IMR-90 (cell line): ENCODE results near the gene CD8A. TPM values are rescaled to one million over a fixed set of nuclear protein-coding genes. Genes with fewer than 3 reads are reported as not detected.

ENCODE experiments used
- ATAC-seq: fragments of 200-7000 bp; cut with Tn5 transposase; 2 replicates; pipeline ENCODE4 v1.9.1; 2020; ENCODE audit warnings: low read depth, mild to moderate bottlenecking, moderate library complexity
- BruUV-seq: library from RNA; stranded (reverse); fragments of 400-500 nt; replicated peaks from 2 replicates; lab custom pipeline; 2021; lab: Mats Ljungman, UMichigan
- CTCF ChIA-PET: fragments of 300-600 bp; formaldehyde crosslinking; extraction: SDS; loops from one replicate; lab custom pipeline; 2021; ENCODE audit warnings: antibody characterized with exemption; lab: Yijun Ruan, JAX
- POLR2A ChIA-PET: fragments of 300-600 bp; sonication (Branson Sonifier 250); formaldehyde crosslinking; loops from one replicate; lab custom pipeline; 2022; ENCODE audit warnings: antibody characterized with exemption; ENCODE audit not compliant: unreplicated experiment; lab: Charles Lee
- DNase-seq: peaks from one replicate; pipeline ENCODE4 v3.0.0; 2013
- H2AFZ ChIP-seq: replicated peaks from 2 replicates; pipeline ENCODE3; 2013; ENCODE audit warnings: low read length, mild to moderate bottlenecking; ENCODE audit not compliant: poor library complexity
- H2AK5ac ChIP-seq: 2 replicates; pipeline ENCODE4 v1.6.1; 2013; ENCODE audit warnings: low read depth, low read length, inconsistent platforms
- H2AK9ac ChIP-seq: replicated peaks from 2 replicates; pipeline ENCODE3; 2013; ENCODE audit warnings: mild to moderate bottlenecking, low read depth, low read length, moderate library complexity; ENCODE audit not compliant: poor library complexity
- H2BK120ac ChIP-seq: 2 replicates; pipeline ENCODE4 v1.6.1; 2013; ENCODE audit warnings: low read depth, low read length, inconsistent platforms
- H2BK15ac ChIP-seq: 3 replicates; pipeline ENCODE4 v1.6.1; 2013; ENCODE audit warnings: low read depth, low read length, inconsistent platforms
- H2BK20ac ChIP-seq: 2 replicates; pipeline ENCODE4 v1.6.1; 2013; ENCODE audit warnings: low read depth, mild to moderate bottlenecking, inconsistent platforms, low read length, moderate library complexity
- H2BK5ac ChIP-seq: 2 replicates; pipeline ENCODE4 v1.6.1; 2013; ENCODE audit warnings: mild to moderate bottlenecking, low read depth, low read length, inconsistent platforms; ENCODE audit not compliant: poor library complexity, severe bottlenecking
- H3K14ac ChIP-seq: replicated peaks from 2 replicates; pipeline ENCODE4 v1.6.1; 2013; ENCODE audit warnings: low read depth, low read length, inconsistent platforms
- H3K18ac ChIP-seq: 2 replicates; pipeline ENCODE4 v1.6.1; 2013; ENCODE audit warnings: low read depth, low read length, control low read depth
- H3K23ac ChIP-seq: 2 replicates; pipeline ENCODE4 v1.6.1; 2013; ENCODE audit warnings: low read depth, low read length, inconsistent platforms
- H3K27ac ChIP-seq: 2 replicates; pipeline ENCODE4 v1.5.1; 2013; ENCODE audit warnings: mild to moderate bottlenecking, control low read depth, low read length; ENCODE audit not compliant: insufficient read depth
- H3K27me3 ChIP-seq: 2 replicates; pipeline ENCODE4 v1.6.1; 2013; ENCODE audit warnings: low read length; ENCODE audit not compliant: control insufficient read depth, insufficient read depth
- H3K36me3 ChIP-seq: 2 replicates; pipeline ENCODE4 v1.6.1; 2013; ENCODE audit warnings: low read length, mixed read lengths; ENCODE audit not compliant: control insufficient read depth, insufficient read depth
- H3K4ac ChIP-seq: 2 replicates; pipeline ENCODE4 v1.6.1; 2013; ENCODE audit warnings: low read depth, low read length, inconsistent platforms
- H3K4me1 ChIP-seq: 2 replicates; pipeline ENCODE4 v1.6.1; 2013; ENCODE audit warnings: low read length, mixed read lengths; ENCODE audit not compliant: control insufficient read depth, insufficient read depth
- H3K4me2 ChIP-seq: 2 replicates; pipeline ENCODE4 v1.6.1; 2013; ENCODE audit warnings: low read depth, mild to moderate bottlenecking, control low read depth, low read length, moderate library complexity
- H3K4me3 ChIP-seq: 2 replicates; pipeline ENCODE4 v1.5.1; 2013; ENCODE audit warnings: low read depth, mild to moderate bottlenecking, control low read depth, low read length, moderate library complexity; ENCODE audit not compliant: insufficient read depth
- H3K56ac ChIP-seq: 2 replicates; pipeline ENCODE4 v1.6.1; 2013; ENCODE audit warnings: low read length, inconsistent platforms; ENCODE audit not compliant: insufficient read depth; ENCODE audit errors: extremely low read depth
- H3K79me1 ChIP-seq, 2 experiments: 2 replicates each; pipeline ENCODE4 v1.6.1; 2013; ENCODE audit warnings: low read length in 2 of 2, inconsistent platforms in 1 of 2, low read depth in 1 of 2
- H3K9ac ChIP-seq: 2 replicates; pipeline ENCODE4 v1.6.1; 2013; ENCODE audit warnings: low read depth, low read length, control low read depth
- H3K9me1 ChIP-seq: 2 replicates; pipeline ENCODE4 v1.6.1; 2013; ENCODE audit warnings: low read length, inconsistent platforms; ENCODE audit not compliant: insufficient read depth
- H3K9me3 ChIP-seq: 2 replicates; pipeline ENCODE4 v1.6.1; 2013; ENCODE audit warnings: low read length; ENCODE audit not compliant: control insufficient read depth, insufficient read depth
- H4K20me1 ChIP-seq: 2 replicates; pipeline ENCODE4 v1.6.1; 2013; ENCODE audit warnings: low read length, inconsistent platforms; ENCODE audit not compliant: insufficient read depth
- H4K5ac ChIP-seq: 2 replicates; pipeline ENCODE4 v1.6.1; 2013; ENCODE audit warnings: mild to moderate bottlenecking, low read depth, low read length, control low read depth
- H4K8ac ChIP-seq, 2 experiments: 2 replicates each; pipeline ENCODE4 v1.6.1; 2013; ENCODE audit warnings: low read depth in 2 of 2, low read length in 2 of 2, control low read depth in 1 of 2, inconsistent platforms in 1 of 2
- H4K91ac ChIP-seq: 2 replicates; pipeline ENCODE4 v1.6.1; 2013; ENCODE audit warnings: low read depth, low read length, inconsistent platforms; ENCODE audit not compliant: insufficient read depth
- CTCF ChIP-seq: conservative IDR thresholded peaks from 2 replicates; pipeline ENCODE4 v1.5.1; 2012; ENCODE audit warnings: mild to moderate bottlenecking, low read depth, low read length, improper control_type of control experiment
- ELK1 ChIP-seq: fragments of 150-350 bp; IDR thresholded peaks from 2 replicates; pipeline ENCODE4 v1.6.1; 2016; ENCODE audit warnings: low read depth, mild to moderate bottlenecking, low read length, moderate library complexity, borderline replicate concordance
- FOS ChIP-seq: fragments of 150-350 bp; IDR thresholded peaks from 2 replicates; pipeline ENCODE4 v1.6.1; 2016; ENCODE audit warnings: low read depth, low read length
- MXI1 ChIP-seq: IDR thresholded peaks from 2 replicates; pipeline ENCODE4 v1.6.1; 2012; ENCODE audit warnings: low read depth, mild to moderate bottlenecking, low read length, moderate library complexity, borderline replicate concordance
- NFE2L2 ChIP-seq: fragments of 150-350 bp; IDR thresholded peaks from 2 replicates; pipeline ENCODE4 v1.6.1; 2016; ENCODE audit warnings: low read depth, mild to moderate bottlenecking, low read length
- POLR2A ChIP-seq: IDR thresholded peaks from 2 replicates; pipeline ENCODE4 v1.6.1; 2012; ENCODE audit warnings: mild to moderate bottlenecking, low read depth, low read length
- WGBS, 2 experiments: methylation state at CpG; one replicate each; pipeline versions ENCODE4 v1.1.5 to v1.1.7; 2013; ENCODE audit warnings: missing lambda C conversion rate in 2 of 2; ENCODE audit not compliant: insufficient read length in 1 of 2; ENCODE audit errors: extremely low coverage in 2 of 2; 5-methylcytosine and 5-hydroxymethylcytosine counted together
- dilution Hi-C: fragments of 300-500 bp; cut with HindIII; formaldehyde crosslinking; loops from one replicate; pipeline ENCODE4 v1.14.3; 2018; ENCODE audit warnings: low sequenced_read_pairs; ENCODE audit not compliant: unreplicated experiment
- in situ Hi-C: fragments of 300-500 bp; cut with MboI; formaldehyde crosslinking; loops from 3 replicates; pipeline ENCODE4 v1.14.3; 2019; ENCODE audit warnings: low sequenced_read_pairs, inconsistent platforms, mixed read lengths
- intact Hi-C: fragments of 100-400 bp; cut with micrococcal nuclease; formaldehyde crosslinking; loops from 2 replicates; pipeline ENCODE4 v1.10.0; 2022
- polyA plus RNA-seq, 3 experiments: library from polyadenylated mRNA; depleted of rRNA; stranded (reverse); fragments of >200 nt; gene quantifications; 2 replicates each; pipeline ENCODE4 v1.2.3, GENCODE V29; 2012; ENCODE audit warnings: low replicate concordance in 1 of 3
- total RNA-seq: library from RNA; depleted of rRNA; stranded (reverse); fragments of >200 nt; gene quantifications from 2 replicates; pipeline ENCODE4 v1.2.3, GENCODE V29; 2012

The CD8A gene
- total and polyA plus RNA-seq, 2 of the 4 experiments (the other 2 are of a cell fraction), result not detected

GRCh38 chr2:86788165-86788564 lies 2.5 kb downstream of the CD8A start (continued):
- TF ChIP-seq CTCF, result no peak

GRCh38 chr2:86787736-86788135 lies 3.0 kb downstream of the CD8A start:
- no peaks in the 10 kb centered on the region for H3K36me3 ChIP-seq
- CTCF ChIA-PET, result no interaction called here

More at GRCh38 chr2:86787736-86788135, 3.0 kb downstream of the CD8A start:
- Histone ChIP-seq H2BK5ac (no peak overlapping the region), H3K27ac (no peak overlapping the region), H3K9ac (no peak overlapping the region), H3K79me1 (no peaks in the 10 kb centered on the region), H3K9me3 (peaks cover 9% of the 10 kb centered on the region; the same call in 1 of the 2 replicates), H3K4ac (no peak overlapping the region), H3K4me1 (0 out of 2 replicates have a peak, but pooled peaks cover 2% of the 10 kb centered on the region), H4K20me1 (no peaks in the 10 kb centered on the region), H2AK9ac (no peak overlapping the region), H3K27me3 (peaks cover 71% of the 10 kb centered on the region), H2BK15ac (no peak overlapping the region), H3K18ac (no peak overlapping the region), H3K9me1 (no peaks in the 10 kb centered on the region; the same call in 1 of the 2 replicates), H3K14ac (no peak overlapping the region), H4K5ac (no peak overlapping the region), H2AFZ (no peak overlapping the region), H3K56ac (no peak overlapping the region), H2BK20ac (no peak overlapping the region), H2BK120ac (no peak overlapping the region), H3K4me3 (no peak overlapping the region), H4K91ac (no peak overlapping the region), H3K23ac (no peak overlapping the region), H3K4me2 (no peak overlapping the region), H4K8ac (no peak overlapping the region), H2AK5ac (no peak overlapping the region)
- no peak for DNase-seq
- intact Hi-C loops (no loop called here), dilution Hi-C loops (no loop called here), in situ Hi-C loops (no loop called here)
- no peak for TF ChIP-seq NFE2L2
- TF ChIP-seq FOS, result no peak
- no peak for TF ChIP-seq CTCF
- no peak for TF ChIP-seq ELK1
- no peak for TF ChIP-seq POLR2A
- TF ChIP-seq MXI1, result no peak
- POLR2A ChIA-PET, result no interaction called here
- ATAC-seq, result no peak
- no CpG with 5 or more reads among the region's 2 CpGs for WGBS, 2 experiments
- no TSS peak for BruUV-seq
